A673 (cell line): ENCODE results near the gene TASOR2. TPM values are rescaled to one million over a fixed set of nuclear protein-coding genes. Genes with fewer than 3 reads are reported as not detected.

Experiments used
- BruUV-seq: library from RNA; stranded (reverse); fragments of 400-500 nt; replicated peaks from 2 replicates; lab custom pipeline; 2021; lab: Mats Ljungman, UMichigan
- CTCF ChIA-PET: fragments of 300-600 bp; sonication (Branson Sonifier 250); formaldehyde crosslinking; loops from one replicate; lab custom pipeline; 2022; ENCODE audit warnings: antibody characterized with exemption; lab: Charles Lee
- POLR2A ChIA-PET: fragments of 300-600 bp; sonication (Branson Sonifier 250); formaldehyde crosslinking; loops from one replicate; lab custom pipeline; 2022; ENCODE audit warnings: antibody characterized with exemption; ENCODE audit not compliant: low non-redundant PET; lab: Charles Lee
- DNase-seq: peaks from one replicate; pipeline ENCODE4 v3.0.0-alpha.2; 2015; ENCODE audit warnings: low spot score
- H3K27ac ChIP-seq: fragments of 200-600 bp; sonication (generic); 2 replicates; pipeline ENCODE4 v1.5.1; 2016; ENCODE audit warnings: mixed run types, low read depth, mild to moderate bottlenecking, mixed read lengths, antibody characterized with exemption, low read length; ENCODE audit not compliant: poor library complexity, severe bottlenecking
- H3K27me3 ChIP-seq: fragments of 200-600 bp; sonication (generic); replicated peaks from 2 replicates; pipeline ENCODE4 v1.6.1; 2017; ENCODE audit warnings: mixed run types, low read depth, mild to moderate bottlenecking, mixed read lengths, antibody characterized with exemption, low read length; ENCODE audit not compliant: insufficient read depth, poor library complexity
- H3K36me3 ChIP-seq: fragments of 200-600 bp; sonication (generic); 2 replicates; pipeline ENCODE4 v1.6.1; 2016; ENCODE audit warnings: mixed run types, mild to moderate bottlenecking, mixed read lengths, antibody characterized with exemption, low read length; ENCODE audit not compliant: insufficient read depth, poor library complexity, severe bottlenecking
- H3K4me1 ChIP-seq: fragments of 200-600 bp; sonication (generic); 2 replicates; pipeline ENCODE4 v1.6.1; 2017; ENCODE audit warnings: mixed run types, mild to moderate bottlenecking, mixed read lengths, antibody characterized with exemption, low read length; ENCODE audit not compliant: insufficient read depth, poor library complexity, severe bottlenecking
- H3K4me3 ChIP-seq: fragments of 200-600 bp; sonication (generic); 2 replicates; pipeline ENCODE4 v1.5.1; 2016; ENCODE audit warnings: low read depth, mixed run types, mild to moderate bottlenecking, mixed read lengths, low read length; ENCODE audit not compliant: poor library complexity, severe bottlenecking
- H3K9me3 ChIP-seq: fragments of 200-600 bp; sonication (generic); 2 replicates; pipeline ENCODE4 v1.6.1; 2016; ENCODE audit warnings: mixed run types, low read depth, mild to moderate bottlenecking, mixed read lengths, antibody characterized with exemption, low read length; ENCODE audit not compliant: poor library complexity, severe bottlenecking
- EZH2 ChIP-seq: fragments of 200-600 bp; sonication (generic); IDR thresholded peaks from 2 replicates; pipeline ENCODE4 v1.6.1; 2017; ENCODE audit warnings: borderline replicate concordance, low read depth, mild to moderate bottlenecking, mixed read lengths, antibody characterized with exemption, low read length; ENCODE audit not compliant: poor library complexity, severe bottlenecking
- intact Hi-C: fragments of 100-400 bp; cut with micrococcal nuclease; formaldehyde crosslinking; loops from one replicate; pipeline ENCODE4 v1.10.0; 2022; ENCODE audit not compliant: unreplicated experiment
- total RNA-seq: library from RNA; stranded (reverse); gene quantifications from 2 replicates; pipeline ENCODE4 v1.2.3, GENCODE V29; 2021
- TF ChIP-seq, protein P1 (sequence below): fragments of 300-800, 200-600 bp; sonication (generic); conservative IDR thresholded peaks from 2 replicates; pipeline ENCODE4 v1.5.1; 2017; ENCODE audit warnings: low read depth, mild to moderate bottlenecking, antibody characterized with exemption, low read length, moderate library complexity, mixed read lengths

TASOR2 gene
- total RNA-seq, 1 experiment from 2014 or later = 94.5 TPM

GRCh38 chr10:5654218-5654755 lies 30.4 kb upstream of the TASOR2 start:
- TF ChIP-seq EZH2 = no peak
- TF ChIP-seq, protein P1, sequence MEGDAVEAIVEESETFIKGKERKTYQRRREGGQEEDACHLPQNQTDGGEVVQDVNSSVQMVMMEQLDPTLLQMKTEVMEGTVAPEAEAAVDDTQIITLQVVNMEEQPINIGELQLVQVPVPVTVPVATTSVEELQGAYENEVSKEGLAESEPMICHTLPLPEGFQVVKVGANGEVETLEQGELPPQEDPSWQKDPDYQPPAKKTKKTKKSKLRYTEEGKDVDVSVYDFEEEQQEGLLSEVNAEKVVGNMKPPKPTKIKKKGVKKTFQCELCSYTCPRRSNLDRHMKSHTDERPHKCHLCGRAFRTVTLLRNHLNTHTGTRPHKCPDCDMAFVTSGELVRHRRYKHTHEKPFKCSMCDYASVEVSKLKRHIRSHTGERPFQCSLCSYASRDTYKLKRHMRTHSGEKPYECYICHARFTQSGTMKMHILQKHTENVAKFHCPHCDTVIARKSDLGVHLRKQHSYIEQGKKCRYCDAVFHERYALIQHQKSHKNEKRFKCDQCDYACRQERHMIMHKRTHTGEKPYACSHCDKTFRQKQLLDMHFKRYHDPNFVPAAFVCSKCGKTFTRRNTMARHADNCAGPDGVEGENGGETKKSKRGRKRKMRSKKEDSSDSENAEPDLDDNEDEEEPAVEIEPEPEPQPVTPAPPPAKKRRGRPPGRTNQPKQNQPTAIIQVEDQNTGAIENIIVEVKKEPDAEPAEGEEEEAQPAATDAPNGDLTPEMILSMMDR = no peak
- Histone ChIP-seq H3K27me3 (no peaks in the 10 kb centered on the region), H3K4me1 (no peaks in the 10 kb centered on the region), H3K9me3 (no peaks in the 10 kb centered on the region), H3K4me3 (no peak overlapping the region), H3K27ac (no peak overlapping the region), H3K36me3 (no peaks in the 10 kb centered on the region)
- no peak for DNase-seq
- ChIA-PET CTCF (no interaction called here), POLR2A (no interaction called here)
- BruUV-seq = no TSS peak
- intact Hi-C loops = no loop called here

DNA sequence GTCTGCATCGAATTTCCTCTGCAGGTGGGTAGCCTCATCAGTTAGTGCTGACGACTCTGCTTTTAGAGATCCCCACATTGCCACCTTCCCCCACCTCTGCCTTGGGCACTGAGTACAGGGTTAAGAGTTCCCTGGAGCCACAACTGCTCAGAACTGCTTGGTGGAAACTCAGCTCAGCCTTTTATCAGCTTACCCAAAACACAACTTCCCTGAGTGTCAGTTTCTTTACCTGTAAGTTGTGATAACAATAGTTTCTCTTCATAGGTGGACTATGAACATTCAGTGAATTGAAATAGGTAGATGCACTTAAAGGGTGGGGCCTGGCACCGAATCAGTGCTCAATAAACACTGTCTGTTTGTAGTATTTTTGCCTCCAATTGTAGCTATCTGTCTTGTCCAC lies 29.5 kb upstream of the TASOR2 start:
- DNase-seq = no peak
- H3K36me3 ChIP-seq = no peaks in the 10 kb centered on the region
- ChIA-PET POLR2A (no interaction called here), CTCF (no interaction called here)
- no peaks in the 10 kb centered on the region for H3K27me3 ChIP-seq
- H3K9me3 ChIP-seq = no peaks in the 10 kb centered on the region
- no peak overlapping the region for H3K27ac ChIP-seq
- H3K4me1 ChIP-seq = no peaks in the 10 kb centered on the region
- intact Hi-C loops = no loop called here
- BruUV-seq = no TSS peak
- TF ChIP-seq, protein P1 = no peak
- TF ChIP-seq EZH2 = no peak
- no peak overlapping the region for H3K4me3 ChIP-seq

DNA sequence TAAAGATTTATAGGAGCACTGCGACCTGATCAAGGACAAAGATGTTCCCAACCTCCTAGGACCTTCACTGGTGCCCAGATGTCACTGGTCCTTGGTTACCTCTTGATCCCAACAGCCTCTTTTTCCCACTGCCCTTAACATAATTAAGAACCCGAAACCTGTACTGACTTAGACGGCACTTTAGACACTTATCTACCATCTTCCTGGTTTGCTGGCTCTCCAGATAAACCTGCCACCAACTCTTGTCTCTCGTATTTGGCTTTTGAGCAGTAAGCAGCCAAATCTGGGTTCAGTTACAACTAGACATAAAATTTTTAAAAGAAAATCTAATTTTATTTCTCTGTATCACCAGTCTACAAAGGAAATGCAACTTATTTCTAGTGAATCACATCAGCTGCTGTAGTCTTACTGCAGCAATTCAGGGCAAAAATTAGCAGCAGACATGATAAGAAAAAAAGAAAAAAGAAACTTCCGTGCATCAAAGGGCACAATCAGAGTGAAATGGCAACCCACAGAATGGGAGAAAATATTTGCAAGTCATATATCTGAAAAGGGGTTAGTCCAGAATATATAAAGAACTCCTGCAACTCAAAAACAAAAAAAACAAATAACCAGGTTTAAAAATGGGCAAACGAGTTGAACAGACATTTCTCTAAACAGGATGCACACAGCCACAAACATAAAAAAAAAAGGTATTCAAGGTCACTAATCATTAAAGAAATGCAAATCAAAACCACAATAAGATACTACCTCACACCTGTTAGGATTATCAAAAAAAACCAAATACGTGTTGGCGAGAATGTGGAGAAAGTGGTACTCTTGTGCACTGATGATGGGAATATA lies 27.7 kb upstream of the TASOR2 start:
- DNase-seq = no peak

More for the DNA sequence above, 27.7 kb upstream of the TASOR2 start:
- Histone ChIP-seq H3K4me1 (no peaks in the 10 kb centered on the region), H3K27ac (no peak overlapping the region), H3K9me3 (no peaks in the 10 kb centered on the region), H3K4me3 (no peak overlapping the region), H3K36me3 (no peaks in the 10 kb centered on the region), H3K27me3 (no peaks in the 10 kb centered on the region)
- CTCF ChIA-PET = no interaction called here
- TF ChIP-seq, protein P1 = no peak
- TF ChIP-seq EZH2 = no peak
- POLR2A ChIA-PET = no interaction called here
- no TSS peak for BruUV-seq
- intact Hi-C loops = no loop called here
